Mammary epithelial cell (primary cell): ENCODE data around the gene NTN1.

Experiments
- EZH2 ChIP-seq: IDR thresholded peaks from 2 replicates; pipeline ENCODE4 v1.6.1; 2012; ENCODE audit warnings: low read length, inconsistent platforms, borderline replicate concordance
- TF ChIP-seq, protein P1 (sequence below), 2 donors: IDR thresholded peaks in 1 of 2; conservative IDR thresholded peaks in 1 of 2; 2 replicates each; pipeline ENCODE4 v1.5.1; 2011 to 2012; ENCODE audit warnings: inconsistent platforms in 2 of 2, low read length in 2 of 2, mild to moderate bottlenecking in 2 of 2, control low read depth in 1 of 2, low read depth in 1 of 2; ENCODE audit not compliant: insufficient read depth in 1 of 2; ENCODE audit errors: extremely low read depth in 1 of 2

DNA sequence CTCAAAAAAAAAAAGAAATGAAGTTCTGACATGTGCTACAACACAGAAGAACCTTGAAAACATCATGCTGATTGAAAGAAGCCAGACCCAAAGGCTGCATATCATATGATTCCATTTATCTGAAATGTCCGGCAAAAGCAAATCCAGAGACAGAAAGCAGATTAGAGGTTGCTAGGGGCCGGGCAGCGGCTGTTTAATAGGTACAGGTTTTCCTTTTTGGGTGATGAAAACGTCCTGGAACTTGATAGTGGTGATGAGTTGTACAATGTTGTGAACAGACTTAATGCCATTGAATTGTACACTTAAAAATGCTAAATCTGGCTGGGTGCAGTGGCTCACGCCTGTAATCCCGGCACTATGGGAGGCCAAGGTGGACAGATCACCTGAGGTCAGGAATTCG lies 166.5 kb downstream of the NTN1 start:
- TF ChIP-seq, protein P1, sequence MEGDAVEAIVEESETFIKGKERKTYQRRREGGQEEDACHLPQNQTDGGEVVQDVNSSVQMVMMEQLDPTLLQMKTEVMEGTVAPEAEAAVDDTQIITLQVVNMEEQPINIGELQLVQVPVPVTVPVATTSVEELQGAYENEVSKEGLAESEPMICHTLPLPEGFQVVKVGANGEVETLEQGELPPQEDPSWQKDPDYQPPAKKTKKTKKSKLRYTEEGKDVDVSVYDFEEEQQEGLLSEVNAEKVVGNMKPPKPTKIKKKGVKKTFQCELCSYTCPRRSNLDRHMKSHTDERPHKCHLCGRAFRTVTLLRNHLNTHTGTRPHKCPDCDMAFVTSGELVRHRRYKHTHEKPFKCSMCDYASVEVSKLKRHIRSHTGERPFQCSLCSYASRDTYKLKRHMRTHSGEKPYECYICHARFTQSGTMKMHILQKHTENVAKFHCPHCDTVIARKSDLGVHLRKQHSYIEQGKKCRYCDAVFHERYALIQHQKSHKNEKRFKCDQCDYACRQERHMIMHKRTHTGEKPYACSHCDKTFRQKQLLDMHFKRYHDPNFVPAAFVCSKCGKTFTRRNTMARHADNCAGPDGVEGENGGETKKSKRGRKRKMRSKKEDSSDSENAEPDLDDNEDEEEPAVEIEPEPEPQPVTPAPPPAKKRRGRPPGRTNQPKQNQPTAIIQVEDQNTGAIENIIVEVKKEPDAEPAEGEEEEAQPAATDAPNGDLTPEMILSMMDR (conservative IDR thresholded peaks at IDR 0.05 in 1 of 2, IDR thresholded peaks at IDR 0.05 in 1 of 2; ENCODE audit: extremely low read depth in 1 of 2, insufficient read depth in 1 of 2, low read depth in 1 of 2, low read length in 2 of 2): no peak
- no peak for TF ChIP-seq EZH2
